ENCODE measurements around the gene CLTA. TPM values are rescaled to one million over a fixed set of nuclear protein-coding genes. Genes with fewer than 3 reads are reported as not detected.
"Not testable (repeated sequence)": the region's sequence is repeated elsewhere in the genome, so short reads cannot be mapped to it uniquely, and the experiment has no call there.

The CLTA gene
- polyA plus RNA-seq, 1 donor from 2014 or later, result 420 TPM

- H3F3A ChIP-seq (ENCODE audit: insufficient read depth, low read length, poor library complexity, severe bottlenecking), result no peaks in the 10 kb centered on the region
- H3K27ac ChIP-seq (ENCODE audit: low read length), result no peak overlapping the region
- no peaks in the 10 kb centered on the region for H3K36me3 ChIP-seq (ENCODE audit: insufficient read depth, low read length)
- no peaks in the 10 kb centered on the region for H3K9me2 ChIP-seq (ENCODE audit: insufficient read depth, low read length)
- H3K4me2 ChIP-seq (ENCODE audit: low read length), result no peak overlapping the region
- H3K9ac ChIP-seq (ENCODE audit: low read length), result no peak overlapping the region
- H3K27me3 ChIP-seq (ENCODE audit: insufficient read depth, low read depth, low read length), result no peaks in the 10 kb centered on the region
- no peak overlapping the region for H3K4me3 ChIP-seq (ENCODE audit: low read length)
- no peak for TF ChIP-seq EZH2 (IDR thresholded peaks at IDR 0.05; ENCODE audit: borderline replicate concordance, insufficient read depth, low read length, poor library complexity, severe bottlenecking)
- no peaks in the 10 kb centered on the region for H4K20me1 ChIP-seq (ENCODE audit: insufficient read depth)
- no peak overlapping the region for H2AFZ ChIP-seq (ENCODE audit: low read depth, low read length)
- H3K79me2 ChIP-seq (replicated peaks; ENCODE audit: insufficient read depth, low read length), result no peaks in the 10 kb centered on the region
- H3K9me3 ChIP-seq (ENCODE audit: low read length), result no peaks in the 10 kb centered on the region
These were observed 34.6 kb upstream of the CLTA start for GRCh38 chr9:36156116-36156515.

GRCh38 chr9:36158122-36158521, 32.6 kb upstream of the CLTA start:
- no peak overlapping the region for H3K4me2 ChIP-seq (ENCODE audit: low read length)
- no peaks in the 10 kb centered on the region for H3K27me3 ChIP-seq (ENCODE audit: insufficient read depth, low read depth, low read length)
- H3K36me3 ChIP-seq (ENCODE audit: insufficient read depth, low read length), result no peaks in the 10 kb centered on the region
- H3K79me2 ChIP-seq (replicated peaks; ENCODE audit: insufficient read depth, low read length), result no peaks in the 10 kb centered on the region
- H3K4me3 ChIP-seq (ENCODE audit: low read length), result no peak overlapping the region
- TF ChIP-seq EP300 (conservative IDR thresholded peaks at IDR 0.05; ENCODE audit: poor library complexity, severe bottlenecking) (no peak), RAD21 (conservative IDR thresholded peaks at IDR 0.05) (no peak)
- H4K20me1 ChIP-seq (ENCODE audit: insufficient read depth), result no peaks in the 10 kb centered on the region
- H2AFZ ChIP-seq (ENCODE audit: low read depth, low read length), result no peak overlapping the region
- H3F3A ChIP-seq (ENCODE audit: insufficient read depth, low read length, poor library complexity, severe bottlenecking), result no peaks in the 10 kb centered on the region
- H3K9ac ChIP-seq (ENCODE audit: low read length), result no peak overlapping the region
- H3K9me2 ChIP-seq (ENCODE audit: insufficient read depth, low read length), result no peaks in the 10 kb centered on the region
- H3K9me3 ChIP-seq (ENCODE audit: low read length), result no peaks in the 10 kb centered on the region
- H3K27ac ChIP-seq (ENCODE audit: low read length), result no peak overlapping the region

GRCh38 chr9:36158917-36159316, 31.8 kb upstream of the CLTA start:
- Histone ChIP-seq H3K9ac (ENCODE audit: low read length) (no peak overlapping the region), H3K36me3 (ENCODE audit: insufficient read depth, low read length) (no peaks in the 10 kb centered on the region), H3F3A (ENCODE audit: insufficient read depth, low read length, poor library complexity, severe bottlenecking) (no peaks in the 10 kb centered on the region), H3K27ac (ENCODE audit: low read length) (no peak overlapping the region), H4K20me1 (ENCODE audit: insufficient read depth) (no peaks in the 10 kb centered on the region), H3K79me2 (replicated peaks; ENCODE audit: insufficient read depth, low read length) (no peaks in the 10 kb centered on the region), H3K4me3 (ENCODE audit: low read length) (no peak overlapping the region), H3K27me3 (ENCODE audit: insufficient read depth, low read depth, low read length) (no peaks in the 10 kb centered on the region), H3K4me2 (ENCODE audit: low read length) (no peak overlapping the region), H3K9me3 (ENCODE audit: low read length) (no peaks in the 10 kb centered on the region), H2AFZ (ENCODE audit: low read depth, low read length) (no peak overlapping the region), H3K9me2 (ENCODE audit: insufficient read depth, low read length) (no peaks in the 10 kb centered on the region)
- no peak for TF ChIP-seq EZH2 (IDR thresholded peaks at IDR 0.05; ENCODE audit: borderline replicate concordance, insufficient read depth, low read length, poor library complexity, severe bottlenecking)

- H3F3A ChIP-seq (ENCODE audit: insufficient read depth, low read length, poor library complexity, severe bottlenecking); H3K9me2 ChIP-seq (ENCODE audit: insufficient read depth, low read length); H3K27ac ChIP-seq (ENCODE audit: low read length); H3K9me3 ChIP-seq (ENCODE audit: low read length); H4K20me1 ChIP-seq (ENCODE audit: insufficient read depth); H3K27me3 ChIP-seq (ENCODE audit: insufficient read depth, low read depth, low read length); H2AFZ ChIP-seq (ENCODE audit: low read depth, low read length); H3K9ac ChIP-seq (ENCODE audit: low read length); H3K79me2 ChIP-seq (replicated peaks; ENCODE audit: insufficient read depth, low read length); H3K36me3 ChIP-seq (ENCODE audit: insufficient read depth, low read length); H3K4me3 ChIP-seq (ENCODE audit: low read length); H3K4me2 ChIP-seq (ENCODE audit: low read length): not testable (repeated sequence)
These were observed 31.2 kb upstream of the CLTA start for GRCh38 chr9:36159509-36159908.

GRCh38 chr9:36160126-36160525, 30.6 kb upstream of the CLTA start:
- not testable (repeated sequence) for H3K27me3 ChIP-seq (ENCODE audit: insufficient read depth, low read depth, low read length); H3K36me3 ChIP-seq (ENCODE audit: insufficient read depth, low read length); H3F3A ChIP-seq (ENCODE audit: insufficient read depth, low read length, poor library complexity, severe bottlenecking); H3K9me3 ChIP-seq (ENCODE audit: low read length); H3K79me2 ChIP-seq (replicated peaks; ENCODE audit: insufficient read depth, low read length); H3K27ac ChIP-seq (ENCODE audit: low read length); H4K20me1 ChIP-seq (ENCODE audit: insufficient read depth); H3K9me2 ChIP-seq (ENCODE audit: insufficient read depth, low read length); H2AFZ ChIP-seq (ENCODE audit: low read depth, low read length); H3K4me2 ChIP-seq (ENCODE audit: low read length); H3K4me3 ChIP-seq (ENCODE audit: low read length); H3K9ac ChIP-seq (ENCODE audit: low read length)

Measured in neural cell (in vitro differentiated cells).